Raji (cell line): ENCODE data around the gene GPC3.

Source experiments
- POLR2A ChIP-seq: IDR thresholded peaks from 2 replicates; pipeline ENCODE4 v1.6.1; 2011; ENCODE audit warnings: low read depth, low read length, control low read depth; ENCODE audit not compliant: insufficient read depth

Gene GPC3

GRCh38 chrX:133669214-133669613 is 316.2 kb downstream of the GPC3 start:
- TF ChIP-seq POLR2A = no peak

- no peak for TF ChIP-seq POLR2A
Observed at GRCh38 chrX:133668225-133668931, 317.0 kb downstream of the GPC3 start.

DNA sequence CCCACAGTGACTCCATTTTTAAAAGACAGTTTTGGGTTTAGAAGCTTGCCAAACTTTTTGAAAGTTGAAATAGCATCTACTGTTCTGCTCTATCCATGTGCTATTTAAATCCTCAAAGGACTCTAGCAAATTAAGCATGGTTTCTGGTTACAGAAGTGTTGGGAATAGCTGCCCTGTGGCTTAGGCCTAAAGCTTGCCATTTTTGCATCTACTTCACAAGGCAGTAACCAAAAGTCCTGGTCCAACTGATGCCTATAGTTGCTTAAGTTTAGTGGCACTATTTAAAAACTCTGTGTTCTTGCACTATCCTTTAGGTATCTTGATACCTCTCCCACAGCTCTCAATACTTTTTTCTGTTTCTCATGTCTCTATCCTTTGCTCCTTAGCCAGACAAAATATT is 319.1 kb downstream of the GPC3 start:
- TF ChIP-seq POLR2A = no peak

DNA sequence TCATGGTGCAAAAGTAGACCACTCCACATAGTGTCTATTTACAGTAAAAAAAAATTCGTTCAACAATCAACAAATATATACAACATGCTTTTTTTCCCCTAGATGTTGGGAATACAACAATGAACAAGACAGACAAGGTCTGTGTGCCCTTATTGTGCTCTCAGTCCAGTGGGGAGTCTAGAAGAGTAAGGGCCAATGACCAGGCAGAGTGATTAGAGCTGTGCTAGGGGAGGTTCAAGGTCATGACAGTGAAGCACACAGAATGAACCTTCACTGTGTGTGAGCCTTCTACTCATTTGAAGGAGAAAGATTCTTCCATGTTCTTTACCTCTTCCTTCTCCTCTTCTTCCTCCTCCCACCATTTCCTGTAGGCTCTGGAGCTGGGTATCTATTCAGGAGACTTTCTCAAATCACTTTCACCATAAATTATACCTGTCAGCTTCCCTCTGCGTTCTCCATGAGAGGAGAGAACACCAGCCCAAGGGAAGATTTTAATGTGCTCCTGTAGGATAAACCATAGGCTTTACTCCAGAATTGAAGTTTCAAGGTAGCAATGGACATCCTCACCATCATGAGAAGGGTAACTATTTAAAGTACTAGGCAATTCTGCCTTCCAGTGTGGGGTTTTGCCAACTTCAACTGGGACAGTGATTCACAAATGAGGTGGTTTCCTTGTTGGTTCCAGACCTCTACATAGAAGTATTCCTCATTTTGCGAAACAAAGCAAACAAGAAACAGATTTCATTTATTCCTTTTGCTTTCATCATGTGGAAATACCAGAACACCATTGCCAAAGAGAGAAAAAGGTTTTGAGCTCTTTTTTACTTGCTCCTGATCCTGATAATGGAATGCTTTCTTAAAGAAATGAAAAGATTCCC is 323.2 kb downstream of the GPC3 start:
- no peak for TF ChIP-seq POLR2A

DNA sequence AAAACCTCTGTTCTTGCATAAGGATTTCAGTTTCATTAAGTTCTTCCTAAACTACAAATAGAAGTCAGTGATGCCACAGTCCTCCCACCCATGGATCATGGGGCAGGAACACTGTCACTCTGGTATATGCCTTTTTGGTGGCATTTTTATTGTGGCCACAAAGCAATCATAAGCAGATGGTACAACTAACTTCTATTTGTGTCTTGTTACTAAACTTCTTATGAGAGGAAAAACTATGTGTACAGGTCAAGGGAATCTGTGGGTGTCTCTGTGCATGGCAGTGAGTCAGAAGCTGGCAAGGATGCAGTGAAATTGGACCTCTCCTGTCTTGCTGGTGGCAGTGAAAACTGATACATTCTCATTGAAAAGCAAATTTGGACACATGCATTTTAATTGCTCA is 325.1 kb downstream of the GPC3 start:
- TF ChIP-seq POLR2A = no peak

DNA sequence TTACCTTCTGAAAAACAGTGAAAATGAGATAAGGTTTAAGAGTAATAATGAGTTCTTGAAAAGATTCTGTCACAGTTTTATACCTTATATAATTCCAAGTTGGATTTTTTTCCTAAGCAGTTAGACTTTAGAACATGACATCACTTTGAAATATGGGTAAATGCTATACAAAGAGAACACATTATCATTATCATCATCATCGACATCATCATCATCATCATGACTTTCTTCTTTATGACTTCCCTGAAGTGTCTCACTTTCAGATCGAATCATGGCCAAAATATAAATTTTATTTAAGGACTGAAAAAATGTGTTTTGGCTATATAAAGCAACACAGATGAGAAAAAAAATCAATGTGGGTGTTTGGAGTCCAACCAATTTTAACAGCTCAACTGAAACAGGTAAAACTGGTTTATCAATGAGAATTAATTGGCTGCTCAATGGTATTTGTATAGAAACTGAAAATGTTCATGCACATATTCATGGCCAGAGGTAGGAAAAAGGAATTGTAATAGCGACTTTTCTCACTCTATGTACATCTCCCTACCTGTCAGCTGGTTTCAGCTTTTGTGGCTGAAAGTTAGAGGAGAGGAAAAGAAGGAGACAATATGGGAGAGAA is 327.0 kb downstream of the GPC3 start:
- TF ChIP-seq POLR2A = no peak

DNA sequence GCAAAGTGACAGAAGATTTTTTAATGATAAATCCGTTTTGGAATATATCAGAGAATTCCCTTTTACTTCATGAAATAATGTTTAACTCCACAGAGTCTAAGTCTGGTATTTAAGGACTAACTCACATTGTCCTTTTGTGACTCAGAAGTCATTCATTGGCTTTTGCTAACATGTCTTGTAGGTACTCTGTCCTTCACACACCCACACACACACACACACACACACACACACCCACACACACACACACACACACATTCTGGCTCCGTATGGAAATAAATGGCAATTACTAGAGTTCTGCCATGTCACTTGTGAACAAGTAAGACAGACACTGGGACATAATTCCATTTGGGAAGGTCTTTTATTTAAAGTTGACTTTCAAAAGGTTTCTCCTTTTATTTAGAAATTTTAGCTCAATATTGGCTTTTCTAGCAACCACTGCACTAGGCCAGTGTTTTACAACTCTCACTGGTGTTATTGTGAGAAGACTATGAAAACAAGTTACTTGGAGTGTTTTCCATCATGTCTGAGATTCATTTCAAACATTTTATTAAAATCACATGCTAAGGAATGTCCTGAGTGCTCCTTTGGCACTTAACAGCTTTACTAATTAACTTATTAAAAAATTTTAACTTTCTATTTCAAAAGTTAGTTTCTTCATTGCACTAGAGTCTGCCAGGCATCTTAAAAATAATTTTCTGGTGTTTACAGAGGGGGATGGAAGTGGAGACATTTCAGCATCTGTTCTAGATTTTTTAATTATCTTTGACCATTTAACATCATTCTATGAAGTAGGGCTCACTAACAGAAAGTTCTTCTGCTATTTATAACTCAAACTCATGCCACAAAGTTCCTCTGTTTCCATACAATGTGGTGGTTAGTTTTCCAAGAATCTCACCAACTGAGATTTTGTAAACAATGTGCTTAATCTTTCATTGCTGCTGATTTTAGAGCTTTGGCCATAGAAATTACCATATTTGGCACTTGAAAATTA is 329.8 kb downstream of the GPC3 start:
- TF ChIP-seq POLR2A = no peak

- no peak for TF ChIP-seq POLR2A
Observed at GRCh38 chrX:133654811-133655210, 330.6 kb downstream of the GPC3 start.

- TF ChIP-seq POLR2A = no peak
Observed at GRCh38 chrX:133653358-133653757, 332.0 kb downstream of the GPC3 start.

DNA sequence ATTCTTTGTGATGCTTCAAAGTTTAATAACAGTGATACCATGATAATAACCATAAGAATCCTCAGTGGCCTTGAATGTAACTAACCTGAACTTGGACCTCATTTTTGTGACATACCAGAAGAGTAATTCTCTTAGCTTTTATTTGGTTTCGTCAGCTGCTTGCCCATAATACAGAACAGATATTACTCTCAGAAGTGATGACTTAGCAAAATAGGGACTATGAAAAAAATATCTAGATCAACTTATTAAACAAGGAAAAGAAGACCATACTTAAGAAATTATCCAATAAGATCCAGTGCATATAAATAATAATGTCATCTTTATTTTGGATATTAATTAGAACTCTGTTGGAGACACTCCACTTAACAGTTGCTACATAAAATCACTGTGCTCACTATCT is 333.2 kb downstream of the GPC3 start:
- TF ChIP-seq POLR2A = no peak

DNA sequence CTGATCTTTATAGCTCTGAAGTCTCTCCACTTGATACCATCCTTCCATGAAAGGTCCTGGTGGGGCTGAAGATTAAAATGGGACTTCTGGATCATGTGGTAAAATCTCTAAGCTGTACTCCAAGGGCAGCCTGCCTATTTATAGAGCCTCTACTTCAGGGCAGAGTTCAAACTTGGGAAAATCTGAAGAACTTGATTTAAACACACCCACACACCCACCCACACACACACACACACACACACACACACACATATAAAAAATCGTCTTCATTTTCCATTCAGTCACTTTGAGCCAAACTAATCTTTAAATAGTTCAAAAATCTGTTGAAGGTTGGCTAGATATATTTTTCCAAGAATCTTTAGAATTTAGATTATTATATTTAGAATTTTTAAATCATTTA is 335.2 kb downstream of the GPC3 start:
- TF ChIP-seq POLR2A = no peak

DNA sequence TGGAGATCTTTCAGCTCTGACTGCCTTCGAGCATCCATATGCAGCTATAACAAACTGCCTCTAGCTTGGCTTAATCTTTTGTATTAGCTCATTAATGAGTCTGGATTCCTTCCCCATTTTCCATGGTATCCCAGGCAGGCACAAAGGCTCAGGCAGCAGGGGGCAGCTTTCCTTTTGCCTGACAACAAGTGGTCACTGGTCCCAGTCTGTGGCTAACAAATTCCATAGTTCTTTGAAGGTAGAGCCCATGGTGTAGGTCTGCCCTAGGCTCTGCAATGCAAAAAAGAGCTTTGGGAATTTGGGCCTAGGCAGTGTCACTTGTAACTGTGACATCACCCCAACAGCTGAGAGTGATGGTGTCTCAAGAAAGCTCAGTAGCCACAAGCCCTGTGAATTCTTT is 335.7 kb downstream of the GPC3 start:
- TF ChIP-seq POLR2A = no peak

DNA sequence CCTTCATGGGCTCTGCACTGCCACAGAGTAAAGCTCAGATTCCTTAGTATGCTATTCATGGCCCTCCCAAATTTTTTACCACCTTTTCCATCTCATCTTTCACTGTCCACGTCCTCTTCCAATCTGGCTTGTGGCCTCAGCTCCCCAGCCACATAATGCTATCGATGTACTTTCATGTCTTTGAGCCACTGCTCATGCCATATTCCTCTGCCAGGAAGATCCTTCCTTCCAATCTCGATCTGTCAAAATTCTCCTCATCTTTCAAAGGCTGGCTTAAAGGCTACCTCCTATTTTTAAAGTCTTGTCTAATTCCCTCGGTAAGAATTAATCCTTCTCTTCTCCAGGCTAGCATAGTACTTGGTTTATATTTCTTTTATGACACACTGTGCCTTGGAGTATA is 336.8 kb downstream of the GPC3 start:
- no peak for TF ChIP-seq POLR2A

DNA sequence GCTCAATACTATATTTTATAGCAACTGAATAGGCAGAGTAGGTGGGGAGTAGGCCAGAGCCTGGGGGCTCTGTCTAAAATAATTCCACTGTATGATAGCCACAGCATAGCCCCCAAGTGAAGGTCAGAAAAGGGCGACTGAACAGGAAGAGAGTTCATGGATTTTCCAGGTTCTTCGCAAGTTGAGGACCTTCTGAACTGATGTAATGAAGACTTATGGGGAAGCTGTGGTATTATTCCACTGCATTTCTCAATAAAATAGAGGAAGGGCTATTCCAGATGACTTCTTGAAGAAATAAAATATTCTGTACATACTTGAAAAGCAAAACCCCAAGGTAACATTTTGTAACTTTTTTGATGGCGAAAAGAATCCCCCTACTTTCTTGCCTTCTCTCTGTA is 338.7 kb downstream of the GPC3 start:
- no peak for TF ChIP-seq POLR2A
